ENCODE measurements around the gene LGALS4.
"Not testable (repeated sequence)": the region's sequence is repeated elsewhere in the genome, so short reads cannot be mapped to it uniquely, and the experiment has no call there.

Gene LGALS4

GRCh38 chr19:38821230-38821825, 8.6 kb upstream of the LGALS4 start:
- not testable (repeated sequence) for DNase-seq (ENCODE audit: low read depth in 3 of 3)

DNA sequence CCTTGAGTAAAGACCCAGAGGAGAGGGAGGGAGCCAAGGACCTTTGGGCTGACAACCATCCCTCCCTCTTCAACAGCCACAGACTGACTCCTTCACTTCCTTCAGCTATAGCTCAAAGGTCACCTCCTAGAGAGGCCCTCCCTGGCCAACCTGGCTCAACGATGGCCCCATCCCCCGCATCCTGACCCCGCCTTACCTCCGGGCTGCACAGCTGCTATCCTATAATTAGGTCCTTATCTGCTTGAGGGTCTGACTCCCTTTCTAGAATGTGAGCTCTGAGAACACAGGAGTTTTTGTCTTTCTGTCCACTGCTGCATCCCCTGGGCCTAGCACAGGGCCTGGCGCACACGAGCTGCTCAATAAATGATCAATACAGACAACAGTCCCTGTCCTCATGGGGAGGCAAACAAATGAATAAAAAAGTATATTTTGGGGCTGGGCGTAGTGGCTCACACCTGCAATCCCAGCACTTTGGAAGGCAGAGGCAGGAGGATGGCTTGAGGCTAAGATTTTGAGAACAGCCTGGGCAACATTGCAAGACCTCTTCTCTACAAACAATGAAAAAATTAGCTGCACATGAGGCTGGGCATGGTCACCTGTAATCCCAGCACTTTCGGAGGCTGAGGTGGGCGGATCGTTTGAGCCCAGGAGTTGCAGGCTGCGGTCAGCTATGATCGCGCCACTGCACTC, 6.6 kb upstream of the LGALS4 start:
- no peak for DNase-seq (ENCODE audit: low read depth in 3 of 3)

- DNase-seq (ENCODE audit: low read depth in 3 of 3) = no peak
Measured at GRCh38 chr19:38817081-38817480, 4.3 kb upstream of the LGALS4 start.

DNA sequence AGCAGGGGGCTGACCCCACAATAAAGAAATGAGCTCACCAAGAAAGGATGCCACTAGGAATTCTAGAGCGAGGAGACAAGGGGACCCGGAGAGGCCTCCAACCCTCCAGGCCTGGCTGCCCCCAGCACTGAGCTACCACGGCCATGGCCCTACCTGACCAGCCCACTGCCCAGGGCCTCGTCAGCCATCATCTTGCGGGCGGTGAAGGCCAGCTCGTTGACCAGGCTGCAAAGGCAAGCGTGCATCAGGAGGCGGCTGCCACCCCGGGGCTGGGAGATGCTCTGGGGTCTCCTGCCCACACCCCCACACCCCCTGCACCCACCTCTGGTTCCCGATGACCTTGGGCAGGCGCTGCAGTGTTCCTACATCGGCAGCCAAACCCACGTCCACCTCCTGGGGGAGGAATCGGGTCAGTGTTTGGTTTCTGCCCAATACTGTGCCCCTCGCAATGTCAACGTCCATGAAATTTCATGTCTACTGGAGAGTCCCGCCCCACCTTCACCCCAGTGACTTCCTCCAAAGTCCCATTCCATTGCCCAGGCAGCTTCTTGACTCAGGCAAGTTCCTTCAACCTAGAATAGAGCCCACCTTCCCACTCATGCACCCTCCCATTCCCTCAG, 3.5 kb upstream of the LGALS4 start:
- DNase-seq (ENCODE audit: low read depth in 3 of 3) = no peak

- DNase-seq (ENCODE audit: low read depth in 3 of 3) = no peak
Measured at GRCh38 chr19:38815059-38816001, 2.6 kb upstream of the LGALS4 start.

DNA sequence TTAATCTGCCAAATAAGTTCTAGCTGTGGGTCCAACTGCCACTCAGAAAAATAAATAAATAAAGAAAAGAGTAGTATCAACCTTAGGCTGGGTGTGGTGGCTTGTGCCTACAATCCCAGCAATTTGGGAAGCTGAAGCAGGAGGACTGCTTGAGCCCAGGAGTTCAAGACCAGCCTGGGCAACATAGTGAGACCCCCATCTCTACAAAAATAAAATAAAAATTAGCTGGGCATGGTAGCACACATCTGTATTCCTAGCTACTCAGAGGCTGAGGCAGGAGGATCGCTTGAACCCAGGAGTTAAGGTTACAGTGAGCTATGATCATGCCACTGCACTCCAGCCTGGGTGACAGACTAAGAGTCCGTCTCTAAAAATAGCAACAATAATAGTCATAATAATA, 1.2 kb upstream of the LGALS4 start:
- DNase-seq (ENCODE audit: low read depth in 3 of 3) = not testable (repeated sequence)

- DNase-seq (ENCODE audit: low read depth in 3 of 3) = no peak
Measured at GRCh38 chr19:38813323-38813722, 578 bp upstream of the LGALS4 start.

DNA sequence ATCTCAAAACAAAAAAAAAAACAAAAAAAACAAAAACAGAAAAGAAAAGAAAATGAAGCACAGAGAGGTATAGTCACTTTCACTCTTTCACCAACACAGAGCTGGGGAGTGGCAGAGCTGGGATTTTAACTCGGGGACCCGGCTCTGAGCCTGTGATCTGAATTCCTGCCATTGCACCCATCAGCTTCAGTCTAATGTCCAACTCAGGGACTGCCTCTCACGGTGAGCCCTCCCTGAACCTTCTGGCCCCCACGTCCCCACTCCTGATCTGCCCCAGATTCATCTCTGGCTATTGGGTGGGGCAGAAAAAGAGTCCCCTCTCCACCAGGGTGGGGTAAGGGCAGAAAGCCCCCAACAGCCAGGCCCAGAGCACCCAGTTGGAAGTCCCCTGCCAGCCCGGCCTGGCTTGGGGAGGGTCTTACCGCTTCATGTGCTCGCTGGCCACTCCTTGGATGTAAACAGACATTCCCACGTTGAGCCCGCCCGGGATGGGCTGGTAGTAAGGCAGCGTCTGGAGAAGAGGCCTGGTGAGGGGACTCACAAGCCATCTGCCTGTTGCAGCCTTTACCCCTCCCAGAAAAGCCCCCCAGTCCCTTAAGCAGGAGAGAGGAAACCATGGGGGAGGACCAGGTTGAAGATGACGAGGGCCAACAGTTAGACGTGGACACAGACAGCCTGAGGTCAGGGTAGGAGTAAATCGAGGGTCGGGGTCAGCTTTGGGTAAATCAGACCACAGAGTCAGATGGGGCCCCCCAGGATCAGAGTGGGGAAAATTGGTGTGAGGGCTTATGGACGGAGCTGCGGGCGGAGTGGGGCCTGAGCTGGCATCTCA, 520 bp downstream of the LGALS4 start:
- no peak for DNase-seq (ENCODE audit: low read depth in 3 of 3)

GRCh38 chr19:38809592-38810252, 3.0 kb downstream of the LGALS4 start:
- DNase-seq (ENCODE audit: low read depth in 3 of 3) = no peak

DNA sequence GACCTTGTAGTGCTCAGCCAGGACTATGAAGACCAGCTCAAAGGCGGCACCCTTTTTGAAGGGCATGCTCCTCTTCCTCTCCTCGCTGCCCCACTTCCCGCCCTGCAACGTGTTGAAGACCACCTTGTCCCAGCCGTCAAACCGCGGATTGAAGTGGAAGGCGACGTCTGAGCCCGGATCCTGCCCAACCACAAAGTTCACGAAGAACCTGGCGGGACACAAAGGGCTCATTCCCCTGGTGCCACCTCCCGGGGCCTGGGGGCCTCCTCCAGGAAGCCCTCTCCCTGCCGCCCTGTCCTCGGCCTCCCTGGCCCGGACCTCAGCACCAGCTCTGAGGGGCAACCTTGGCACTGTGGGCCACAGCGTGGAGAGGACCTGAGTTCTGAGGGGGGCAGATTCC, 4.0 kb downstream of the LGALS4 start:
- DNase-seq (ENCODE audit: low read depth in 3 of 3) = no peak

GRCh38 chr19:38807374-38808098, 5.2 kb downstream of the LGALS4 start:
- not testable (repeated sequence) for DNase-seq (ENCODE audit: low read depth in 3 of 3)

GRCh38 chr19:38806371-38806770, 6.4 kb downstream of the LGALS4 start:
- DNase-seq (ENCODE audit: low read depth in 3 of 3) = no peak

DNA sequence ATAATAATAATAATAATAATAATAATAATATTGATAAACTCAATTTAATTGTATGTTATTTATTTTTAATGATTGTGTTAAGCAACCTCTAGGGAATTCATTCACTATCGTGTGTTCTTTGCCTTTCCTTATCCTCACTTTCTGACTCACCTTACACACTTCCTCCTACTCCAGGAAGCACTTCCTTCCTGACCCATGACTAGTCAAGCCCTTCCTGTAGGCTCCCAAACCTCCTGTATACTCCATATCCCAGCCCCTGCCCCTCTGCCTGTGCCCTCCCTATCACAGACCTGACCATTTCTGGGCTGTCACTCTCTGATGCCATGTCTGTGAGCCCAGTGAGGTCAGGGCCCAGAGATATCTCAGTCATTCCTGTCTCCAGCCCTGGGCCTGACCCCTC, 7.6 kb downstream of the LGALS4 start:
- no peak for DNase-seq (ENCODE audit: low read depth in 3 of 3)

GRCh38 chr19:38803543-38803942, 9.2 kb downstream of the LGALS4 start:
- DNase-seq (ENCODE audit: low read depth in 3 of 3) = no peak

DNA sequence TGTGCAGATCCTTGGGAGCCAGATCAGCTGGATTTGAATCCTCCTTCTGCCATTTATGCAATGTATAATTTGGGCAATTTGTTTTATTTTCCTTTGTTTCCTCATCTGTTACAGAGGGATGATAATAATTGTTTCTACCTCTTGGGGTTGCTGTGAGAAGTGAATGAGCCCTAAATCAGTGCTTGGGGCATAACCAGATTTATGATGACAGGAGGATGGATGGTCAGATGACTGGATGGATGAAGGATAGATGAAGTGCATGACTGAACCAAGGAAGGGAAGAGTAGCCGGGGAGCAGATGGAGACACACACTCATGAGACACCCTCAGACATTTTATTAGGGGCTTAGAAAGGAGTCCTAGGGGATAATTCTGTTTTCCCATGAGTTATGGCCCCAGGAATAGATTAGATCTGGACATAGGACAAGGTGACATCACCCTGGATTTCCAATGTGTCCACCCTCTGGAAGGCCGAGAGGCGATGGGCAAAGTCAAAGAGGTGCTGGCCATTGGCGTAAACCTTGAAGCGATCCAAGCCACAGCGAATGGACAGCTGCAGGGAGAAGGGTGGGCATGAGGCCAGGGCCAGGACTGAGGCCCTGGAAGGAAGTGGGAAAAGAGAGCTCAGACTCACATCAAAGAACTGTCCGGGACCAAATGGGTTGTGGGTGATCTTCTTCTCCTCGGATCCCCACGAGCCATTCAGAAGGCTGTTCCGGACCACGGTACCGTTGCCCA, 11.2 kb downstream of the LGALS4 start:
- DNase-seq (ENCODE audit: low read depth in 3 of 3) = no peak

DNA sequence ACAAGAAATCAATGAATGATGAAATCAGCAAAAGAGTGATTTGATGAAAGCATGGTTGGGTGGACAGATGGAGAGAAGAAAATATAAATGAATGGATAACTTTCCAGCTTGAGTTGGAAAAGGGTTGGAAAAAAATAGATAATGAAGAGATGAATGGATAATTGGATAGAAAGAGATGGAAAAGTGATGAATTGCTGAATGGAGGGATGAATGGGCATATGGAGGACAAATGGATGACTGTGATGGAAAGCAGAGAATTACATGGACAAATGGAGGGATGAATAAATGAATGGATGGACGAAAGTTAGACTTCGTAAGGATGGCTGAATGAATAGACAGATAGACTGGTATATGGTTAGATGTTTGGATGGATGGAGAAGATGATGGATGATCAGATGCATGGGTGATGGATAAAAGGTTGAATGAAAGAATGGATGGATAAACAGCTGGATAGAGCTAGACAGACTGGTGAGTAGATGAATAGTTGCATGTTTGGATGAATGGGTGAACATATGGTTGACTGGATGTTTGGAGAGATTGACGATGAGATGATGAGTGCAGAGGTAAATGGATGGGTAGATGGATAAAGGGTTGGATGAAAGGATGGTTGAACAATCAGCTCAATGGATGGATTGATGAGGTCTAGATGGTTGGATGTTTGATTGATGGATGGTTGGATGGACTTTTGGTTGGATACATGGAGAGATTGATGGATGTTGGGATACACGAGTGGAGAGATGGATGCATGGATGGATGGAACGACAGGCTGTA, 12.0 kb downstream of the LGALS4 start:
- DNase-seq (ENCODE audit: low read depth in 3 of 3) = no peak

DNA sequence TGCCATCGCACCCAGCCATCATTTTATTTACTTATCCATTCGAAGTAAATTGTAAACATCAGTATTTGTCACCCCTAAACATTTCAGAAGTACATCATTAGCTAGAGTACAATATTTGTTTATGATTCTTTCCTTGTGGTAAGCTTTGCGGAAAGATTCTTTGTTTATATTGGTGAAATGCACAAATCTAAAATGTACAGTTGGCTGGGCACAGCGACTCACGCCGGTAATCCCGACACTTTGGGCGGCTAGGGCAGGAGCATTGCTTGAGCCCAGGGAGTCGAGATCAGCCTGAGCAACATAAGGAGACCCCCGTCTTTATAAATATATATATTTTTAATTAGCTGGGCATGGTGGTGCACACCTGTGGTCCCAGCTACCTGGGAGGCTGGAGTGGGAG, 13.6 kb downstream of the LGALS4 start:
- no peak for DNase-seq (ENCODE audit: low read depth in 3 of 3)

DNA sequence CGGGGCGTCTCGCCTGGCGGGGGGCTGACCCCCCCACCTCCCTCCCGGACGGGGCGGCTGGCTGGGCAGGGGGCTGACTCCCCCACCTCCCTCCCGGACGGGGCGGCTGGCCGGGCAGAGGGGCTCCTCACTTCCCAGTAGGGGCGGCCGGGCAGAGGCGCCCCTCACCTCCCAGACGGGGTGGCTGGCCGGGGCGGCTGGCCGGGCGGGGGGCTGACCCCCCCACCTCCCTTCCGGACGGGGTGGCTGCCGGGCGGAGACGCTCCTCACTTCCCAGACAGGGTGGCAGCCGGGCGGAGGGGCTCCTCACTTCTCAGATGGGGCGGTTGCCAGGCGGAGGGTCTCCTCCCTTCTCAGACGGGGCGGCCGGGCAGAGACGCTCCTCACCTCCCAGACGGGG, 15.0 kb downstream of the LGALS4 start:
- not testable (repeated sequence) for DNase-seq (ENCODE audit: low read depth in 3 of 3)

DNA sequence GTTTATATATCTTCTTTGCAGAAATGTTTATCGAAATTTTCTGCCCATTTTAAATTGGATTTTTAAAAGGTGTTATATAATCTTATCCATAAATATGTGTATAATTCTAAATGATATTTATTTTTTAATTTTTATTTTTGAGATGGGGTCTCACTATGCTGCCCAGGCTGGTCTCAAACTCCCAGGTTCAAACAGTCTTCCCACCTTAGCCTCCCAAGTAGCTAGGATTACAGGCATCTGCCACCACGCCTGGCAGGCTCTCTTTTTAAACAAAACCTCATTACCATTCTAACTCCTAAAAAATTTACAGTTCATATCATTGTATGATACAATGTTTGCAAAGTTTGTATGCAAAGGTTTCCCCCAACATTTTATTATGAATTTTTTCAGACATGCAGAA, 16.6 kb downstream of the LGALS4 start:
- no peak for DNase-seq (ENCODE audit: low read depth in 3 of 3)

All from stimulated activated CD4-positive, alpha-beta T cell treated with anti-CD3 and anti-CD28 coated beads, TNF-alpha, amount 100 ng/mL, for 4 hours (primary cell).